HG02973 (cell line): Measurements from ENCODE around the gene P2RX6.
A peak's percentile ranks its signal among the peaks of the same experiment; 100 is the strongest.

Experiments
- ATAC-seq: cut with Tn5 transposase; IDR thresholded peaks from one replicate; pipeline ENCODE4 v1.9.1; 2021; ENCODE audit warnings: moderate library complexity; ENCODE audit not compliant: unreplicated experiment

P2RX6 gene

DNA sequence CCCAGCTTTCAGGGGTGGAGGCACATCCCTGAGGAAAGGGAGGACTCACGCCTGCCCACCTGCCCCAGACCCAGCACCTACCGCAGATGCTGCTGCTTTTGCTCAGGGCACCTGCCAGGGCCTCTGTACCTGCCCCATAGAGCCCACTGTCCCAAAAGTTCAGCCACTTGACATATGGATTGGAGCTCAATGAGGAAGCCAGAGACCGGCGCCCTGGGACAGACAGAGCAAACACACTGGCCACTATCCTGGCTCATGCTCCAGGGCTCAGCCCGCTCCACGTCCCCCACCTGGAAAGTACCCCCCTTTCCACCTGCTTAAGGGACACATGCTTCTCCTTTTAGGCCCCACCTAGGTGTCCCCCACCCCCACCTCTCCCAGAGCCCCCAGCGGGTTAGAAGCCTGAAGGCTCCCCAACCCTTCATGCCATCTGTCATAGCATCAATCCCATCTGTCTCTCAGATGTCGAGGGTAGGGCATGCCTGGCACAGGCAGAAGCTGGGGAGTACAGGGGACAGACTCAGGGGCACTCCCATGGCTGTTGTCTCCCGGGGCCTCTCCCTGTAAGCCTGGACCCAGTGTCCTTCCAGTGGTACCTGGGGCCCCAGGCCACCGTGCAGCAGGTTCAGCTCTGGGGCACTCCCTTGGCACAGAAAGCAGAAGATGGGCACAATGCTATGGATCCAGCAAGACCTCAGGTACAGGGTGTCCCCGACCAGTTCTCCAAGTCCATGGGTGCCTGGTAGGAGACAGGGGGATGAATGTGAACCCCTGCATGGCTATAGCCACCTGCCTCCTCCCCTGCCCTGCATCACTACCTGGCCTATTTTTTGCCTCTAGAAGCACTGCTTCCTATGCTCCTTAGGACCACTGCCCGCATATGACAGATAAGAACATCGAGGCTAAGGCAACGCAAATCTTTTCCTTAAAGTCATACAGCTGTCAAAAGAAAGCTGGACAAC, 2.2 kb upstream of the P2RX6 start:
- ATAC-seq = no peak

DNA sequence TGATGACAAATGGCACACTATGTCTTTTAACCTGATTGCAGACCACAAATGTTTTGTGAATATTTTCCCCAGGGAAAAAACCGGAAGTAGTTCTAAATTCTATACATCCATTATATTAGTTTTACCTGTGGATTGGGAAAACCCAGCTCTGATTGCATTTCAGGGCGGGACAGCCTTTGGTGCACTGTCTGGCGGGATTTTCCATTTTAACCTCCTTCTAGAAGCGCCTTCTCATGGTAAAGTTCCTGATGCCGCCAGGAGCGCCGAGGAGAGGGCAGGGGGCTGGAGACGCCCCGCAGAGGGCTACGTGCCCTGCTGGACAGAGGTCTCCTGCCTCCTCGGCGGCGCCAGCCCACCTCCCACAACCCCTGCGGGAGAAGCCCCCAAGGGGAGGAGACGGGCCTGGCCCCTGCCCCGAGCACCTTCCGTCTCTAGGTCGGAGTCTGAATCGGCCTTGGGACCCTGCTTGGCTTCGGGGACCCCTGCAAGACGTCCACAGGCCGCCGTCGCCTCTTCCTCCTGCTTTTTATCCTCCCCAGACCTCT, 1.2 kb upstream of the P2RX6 start:
- peak; percentile 12 for ATAC-seq

DNA sequence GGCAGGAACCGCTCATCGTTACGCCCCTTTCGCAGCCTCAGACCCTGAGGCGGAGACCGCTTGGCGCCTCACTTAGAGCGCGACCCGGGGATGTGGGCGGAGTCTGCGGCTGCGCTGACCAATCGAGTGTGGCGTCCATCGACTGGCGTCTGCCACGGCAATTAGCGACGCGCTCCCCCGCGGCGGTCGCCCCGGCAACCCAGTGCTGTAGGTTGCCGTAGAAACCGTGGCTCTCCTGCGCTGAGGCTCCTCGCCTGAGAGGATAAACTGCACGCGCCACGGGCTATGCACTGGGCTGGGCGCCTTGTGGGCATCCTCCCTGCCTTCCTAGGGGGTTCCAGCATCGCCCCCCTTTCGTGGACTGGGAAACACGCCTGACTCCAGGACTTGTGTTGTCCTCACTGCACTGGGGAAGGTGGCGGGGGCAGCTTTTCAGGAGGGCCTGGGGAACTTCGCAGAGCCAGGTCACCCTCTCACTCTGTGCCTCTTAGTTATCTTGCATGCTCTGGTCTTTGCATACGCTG, 701 bp upstream of the P2RX6 start:
- peak; percentile 85 for ATAC-seq

DNA sequence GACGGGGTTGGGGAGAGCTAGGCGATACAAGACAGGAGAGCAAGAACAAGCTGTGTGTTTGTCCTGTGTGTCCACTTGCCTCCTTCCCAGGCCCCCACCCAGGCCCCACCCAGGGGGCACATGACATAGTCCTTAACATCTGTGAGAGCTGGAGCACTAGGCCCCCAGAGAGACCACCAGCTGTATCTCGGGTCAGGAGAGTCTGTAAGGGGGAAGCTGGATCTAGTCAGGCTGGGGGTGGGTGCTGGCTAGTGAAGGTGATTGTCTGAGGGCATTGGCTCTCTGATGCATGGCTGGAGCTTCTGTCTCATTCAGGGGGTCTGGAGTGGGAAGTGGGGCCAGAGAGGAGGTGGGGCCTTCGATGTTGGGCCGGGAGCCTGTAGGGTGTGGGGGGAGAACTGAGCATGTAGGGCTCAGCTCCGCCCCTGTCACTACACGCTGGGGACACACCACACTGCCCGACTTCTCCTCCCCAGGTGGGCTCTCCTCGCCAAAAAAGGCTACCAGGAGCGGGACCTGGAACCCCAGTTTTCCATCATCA, 571 bp downstream of the P2RX6 start:
- no peak for ATAC-seq

DNA sequence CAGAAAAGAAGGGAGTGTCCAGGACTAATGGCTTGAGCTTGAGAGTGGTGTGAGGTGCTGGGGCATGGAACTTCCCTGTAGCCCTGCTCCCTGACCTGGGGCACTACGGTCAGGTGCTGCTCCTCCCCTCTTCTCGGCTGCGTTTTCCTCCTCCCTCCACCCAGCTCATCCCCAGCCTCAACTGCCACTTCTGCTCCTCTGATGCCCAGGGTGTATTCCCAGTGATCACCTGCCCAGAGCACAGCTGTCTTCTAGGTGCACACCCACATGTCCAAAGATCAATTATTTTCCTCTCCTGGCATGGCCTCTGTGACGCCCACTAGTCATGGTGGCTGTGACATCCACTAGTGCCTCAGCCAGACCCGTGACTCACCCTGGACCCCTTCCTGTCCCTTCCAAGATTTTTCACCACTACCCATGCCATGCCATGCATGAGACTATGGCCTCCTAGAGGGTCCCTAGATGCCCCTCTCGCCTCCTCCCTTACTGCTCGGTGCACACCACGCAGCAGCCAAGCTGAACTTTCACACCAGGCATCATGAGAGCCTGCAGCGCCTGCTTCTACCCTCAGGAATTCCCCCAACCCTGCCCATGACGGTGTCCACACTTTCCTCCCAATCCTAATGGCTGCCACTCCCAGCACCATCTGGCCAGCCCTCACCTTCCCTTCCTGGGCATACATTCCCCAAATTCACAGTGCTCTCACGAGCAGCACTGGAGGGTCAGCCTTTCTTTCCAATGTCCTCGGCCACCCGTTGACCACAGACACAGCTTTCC, 1.9 kb downstream of the P2RX6 start:
- no peak for ATAC-seq

DNA sequence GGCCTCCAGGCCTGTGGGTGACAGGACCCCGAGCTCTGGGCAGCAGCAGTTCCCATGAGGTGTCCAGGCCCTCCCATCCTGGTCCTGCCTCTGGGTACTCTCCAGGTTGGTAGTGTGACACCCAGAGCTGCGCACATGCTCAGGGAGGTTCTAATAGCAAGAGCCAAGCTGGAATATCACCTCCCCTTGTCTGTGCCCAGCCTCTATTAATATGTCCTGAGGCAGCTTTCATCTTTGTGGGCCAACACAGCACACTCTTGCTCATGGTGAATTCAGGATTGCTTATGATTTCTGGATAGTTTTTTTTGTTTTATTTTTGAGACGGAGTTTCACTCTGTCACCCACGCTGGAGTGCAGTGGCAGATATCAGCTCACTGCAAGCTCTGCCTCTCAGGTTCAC, 3.3 kb downstream of the P2RX6 start:
- no peak for ATAC-seq

DNA sequence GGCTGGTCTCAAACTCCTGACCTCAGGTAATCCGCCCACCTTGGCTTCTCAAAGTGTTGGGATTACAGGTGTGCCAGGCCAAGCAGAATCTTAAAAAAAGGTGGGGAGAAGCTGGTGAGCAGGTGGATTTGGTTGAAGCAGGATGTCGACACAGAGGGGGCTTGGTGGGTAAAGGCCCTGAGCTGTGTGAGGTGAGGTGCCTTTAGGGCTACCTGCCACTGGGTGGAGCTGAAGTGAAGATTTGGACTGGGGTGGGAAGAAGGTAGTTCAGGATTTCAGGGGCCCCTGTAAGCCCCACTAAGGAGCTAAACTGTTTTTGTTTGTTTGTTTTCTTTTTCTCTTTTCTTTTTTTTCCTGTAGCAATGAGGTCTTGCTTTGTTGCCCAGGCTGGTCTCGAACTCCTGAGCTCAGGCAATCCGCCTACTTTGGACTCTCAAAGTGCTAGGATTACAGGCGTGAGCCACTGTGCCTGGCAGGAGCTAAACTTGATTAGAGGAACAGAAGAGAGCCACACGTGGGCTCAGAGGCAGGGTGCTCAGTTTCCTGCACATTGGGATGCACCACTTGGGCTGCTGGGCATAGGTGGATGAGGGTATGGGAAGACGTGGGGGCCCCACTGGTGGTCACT, 6.0 kb downstream of the P2RX6 start:
- ATAC-seq = no peak

DNA sequence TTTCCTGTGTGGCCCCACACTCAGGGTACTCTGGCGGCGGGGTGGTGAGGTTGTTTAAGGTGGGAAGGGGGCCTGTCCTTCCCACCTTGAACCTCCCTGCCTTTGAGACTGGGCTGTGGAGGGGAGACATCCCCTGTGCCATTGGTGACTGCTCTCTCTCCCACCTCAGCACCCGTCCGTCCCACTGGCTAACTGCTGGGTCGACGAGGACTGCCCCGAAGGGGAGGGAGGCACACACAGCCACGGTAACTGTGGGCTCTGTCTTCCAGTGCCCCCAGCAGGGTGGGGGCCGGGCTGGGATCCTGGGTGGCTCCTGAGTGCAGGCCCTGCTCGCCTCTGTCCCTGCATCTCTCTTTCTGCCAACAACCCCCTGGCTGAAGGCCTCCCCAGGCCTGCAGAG, 7.5 kb downstream of the P2RX6 start:
- no peak for ATAC-seq

DNA sequence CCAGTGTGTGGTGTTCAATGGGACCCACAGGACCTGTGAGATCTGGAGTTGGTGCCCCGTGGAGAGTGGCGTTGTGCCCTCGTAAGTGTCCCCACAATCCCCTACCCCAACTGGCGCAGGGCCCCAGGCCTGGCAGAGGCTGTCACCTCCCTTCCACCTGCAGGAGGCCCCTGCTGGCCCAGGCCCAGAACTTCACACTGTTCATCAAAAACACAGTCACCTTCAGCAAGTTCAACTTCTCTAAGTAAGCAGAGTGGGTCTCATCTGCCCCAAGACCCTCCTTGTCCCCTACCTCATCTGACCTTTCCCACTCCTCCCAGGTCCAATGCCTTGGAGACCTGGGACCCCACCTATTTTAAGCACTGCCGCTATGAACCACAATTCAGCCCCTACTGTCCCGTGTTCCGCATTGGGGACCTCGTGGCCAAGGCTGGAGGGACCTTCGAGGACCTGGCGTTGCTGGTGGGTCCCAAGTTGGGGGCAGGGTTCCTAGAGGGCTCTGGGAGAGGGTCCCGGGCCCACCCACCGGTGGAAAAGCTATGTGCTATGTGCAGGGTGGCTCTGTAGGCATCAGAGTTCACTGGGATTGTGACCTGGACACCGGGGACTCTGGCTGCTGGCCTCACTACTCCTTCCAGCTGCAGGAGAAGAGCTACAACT, 8.1 kb downstream of the P2RX6 start:
- no peak for ATAC-seq

DNA sequence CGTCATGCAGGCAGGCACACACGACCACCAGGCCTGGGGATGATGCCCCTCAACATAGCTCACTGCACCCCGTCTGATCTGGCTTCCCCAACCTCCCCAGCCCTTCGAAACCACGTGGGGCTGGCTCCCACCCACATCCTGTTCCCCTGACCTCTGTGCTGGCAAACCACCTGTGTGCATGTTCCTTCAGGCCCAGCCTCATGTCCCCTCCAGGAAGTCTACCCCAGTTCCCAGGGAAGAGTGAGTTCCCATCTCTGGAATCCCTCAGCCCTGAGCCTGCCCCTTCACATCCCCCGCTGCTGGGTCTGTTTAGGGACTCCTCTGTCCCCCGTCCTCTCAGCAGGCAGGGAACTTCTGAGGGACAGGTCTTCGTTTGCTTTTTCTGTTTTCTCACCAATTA, 10.3 kb downstream of the P2RX6 start:
- no peak for ATAC-seq

DNA sequence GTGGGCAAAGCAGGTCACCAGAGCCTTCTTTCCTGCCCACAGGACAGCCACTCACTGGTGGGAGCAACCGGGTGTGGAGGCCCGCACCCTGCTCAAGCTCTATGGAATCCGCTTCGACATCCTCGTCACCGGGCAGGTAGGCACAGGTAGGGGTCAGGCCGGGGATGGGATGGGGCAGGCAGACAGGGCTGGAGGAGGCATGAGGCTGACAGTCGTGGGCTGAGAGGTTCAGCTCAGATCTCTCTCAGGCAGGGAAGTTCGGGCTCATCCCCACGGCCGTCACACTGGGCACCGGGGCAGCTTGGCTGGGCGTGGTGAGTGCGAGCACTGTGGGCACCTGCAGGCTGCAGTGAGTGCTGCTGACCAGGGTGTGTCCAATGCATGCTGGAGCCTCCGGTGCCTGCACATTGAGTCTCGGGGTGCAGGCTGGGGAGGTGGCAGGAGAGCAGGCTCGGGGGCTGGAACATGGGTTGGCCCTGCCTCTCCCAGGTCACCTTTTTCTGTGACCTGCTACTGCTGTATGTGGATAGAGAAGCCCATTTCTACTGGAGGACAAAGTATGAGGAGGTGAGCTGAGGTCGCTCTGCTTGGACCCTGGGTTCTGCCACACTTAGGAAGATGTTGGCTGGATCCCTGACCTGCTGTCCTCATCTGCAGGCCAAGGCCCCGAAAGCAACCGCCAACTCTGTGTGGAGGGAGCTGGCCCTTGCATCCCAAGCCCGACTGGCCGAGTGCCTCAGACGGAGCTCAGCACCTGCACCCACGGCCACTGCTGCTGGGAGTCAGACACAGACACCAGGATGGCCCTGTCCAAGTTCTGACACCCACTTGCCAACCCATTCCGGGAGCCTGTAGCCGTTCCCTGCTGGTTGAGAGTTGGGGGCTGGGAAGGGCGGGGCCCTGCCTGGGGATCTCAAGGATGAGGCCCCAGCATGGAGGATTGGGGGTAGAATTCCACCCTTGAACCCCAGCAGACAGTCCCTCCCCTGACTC, 11.1 kb downstream of the P2RX6 start:
- ATAC-seq = no peak

DNA sequence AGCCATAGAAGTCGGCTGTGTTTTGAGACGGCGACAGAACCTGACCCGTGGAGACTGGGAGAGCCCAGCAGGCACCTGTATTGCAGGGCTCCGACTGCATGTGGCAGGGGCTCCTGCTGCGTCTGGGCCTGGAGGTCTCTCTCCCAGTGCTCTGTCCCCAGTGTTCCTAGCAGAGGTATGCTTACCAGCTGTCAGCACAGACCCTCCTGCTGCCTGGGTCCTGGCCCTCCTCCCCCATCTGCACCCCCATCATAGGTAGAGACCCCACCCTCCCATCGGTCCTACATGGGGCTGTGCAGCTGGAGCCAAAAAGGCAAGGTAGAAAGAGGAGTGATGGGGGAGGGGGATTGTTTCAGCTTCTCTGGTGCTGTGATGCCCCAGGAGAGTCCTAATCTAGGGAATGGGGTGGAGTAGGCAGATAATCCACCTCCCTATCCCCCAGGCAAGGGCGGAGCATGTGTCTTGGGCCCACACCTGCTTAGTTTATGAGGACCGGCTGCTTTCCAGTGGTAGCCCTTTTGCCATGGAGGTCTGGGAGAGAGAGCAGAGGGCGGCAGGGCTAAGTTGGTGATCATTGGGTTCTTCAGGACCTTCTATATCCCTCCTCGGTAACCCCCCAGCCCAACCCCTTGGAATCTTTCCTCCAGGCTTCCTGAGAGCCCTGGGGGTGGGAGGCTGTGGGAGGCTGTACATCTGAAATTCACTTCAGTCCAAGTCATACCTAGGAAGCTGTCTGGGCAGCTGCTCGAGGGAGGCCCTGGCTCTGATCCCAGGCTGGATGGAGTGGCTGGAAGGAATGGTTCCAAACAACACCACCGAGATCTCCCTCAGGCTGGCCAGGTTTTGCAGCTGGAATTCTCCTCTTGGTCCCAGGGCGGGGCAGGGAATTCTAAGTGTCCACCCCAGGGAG, 12.1 kb downstream of the P2RX6 start:
- ATAC-seq = no peak

DNA sequence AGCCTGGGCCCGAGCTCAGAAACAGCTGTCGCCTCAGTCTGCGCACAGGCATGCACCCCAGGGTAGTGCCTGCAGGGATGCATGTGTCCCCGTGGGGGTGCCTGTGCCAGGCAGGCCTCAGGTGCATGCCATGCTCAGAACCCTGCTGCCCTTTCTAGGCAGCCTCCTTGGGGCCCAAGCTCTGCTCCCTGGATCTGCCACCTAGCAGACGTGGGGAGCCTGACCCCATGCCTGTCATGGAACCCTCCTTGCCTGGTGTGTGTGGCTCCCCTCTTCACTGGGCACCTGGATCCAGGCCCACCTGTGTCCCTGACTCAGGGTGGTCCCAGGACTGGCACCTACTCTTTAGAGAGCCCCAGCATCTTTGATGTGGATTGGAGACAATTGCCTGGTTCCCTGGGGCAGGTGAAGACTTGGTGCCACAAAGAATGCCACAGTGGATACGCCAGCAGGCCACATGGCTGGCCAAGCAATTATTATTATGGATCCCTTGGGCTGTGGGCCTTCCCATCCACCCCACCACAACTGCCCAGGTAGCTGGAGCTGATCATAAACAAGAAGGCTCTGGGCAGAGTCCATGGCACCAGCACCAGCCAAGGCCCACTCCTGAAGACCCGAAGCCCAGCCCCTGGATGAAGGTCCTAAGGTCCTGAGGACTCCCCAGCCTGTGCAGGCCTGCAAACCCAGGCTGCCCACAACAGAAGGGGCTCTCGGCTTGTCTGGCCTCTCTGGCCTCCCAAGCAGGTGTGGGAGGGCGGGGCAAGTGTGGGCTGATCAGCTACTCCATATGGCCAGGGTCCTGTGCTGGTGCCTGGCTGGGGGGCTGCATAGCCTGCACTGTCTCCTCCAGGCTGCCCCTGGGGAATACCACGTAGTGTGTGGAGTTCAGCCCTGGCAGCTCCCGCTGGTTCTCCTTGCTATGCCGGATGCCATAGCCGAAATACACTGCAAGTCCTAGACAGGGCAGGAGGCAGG, 13.6 kb downstream of the P2RX6 start:
- ATAC-seq = no peak

DNA sequence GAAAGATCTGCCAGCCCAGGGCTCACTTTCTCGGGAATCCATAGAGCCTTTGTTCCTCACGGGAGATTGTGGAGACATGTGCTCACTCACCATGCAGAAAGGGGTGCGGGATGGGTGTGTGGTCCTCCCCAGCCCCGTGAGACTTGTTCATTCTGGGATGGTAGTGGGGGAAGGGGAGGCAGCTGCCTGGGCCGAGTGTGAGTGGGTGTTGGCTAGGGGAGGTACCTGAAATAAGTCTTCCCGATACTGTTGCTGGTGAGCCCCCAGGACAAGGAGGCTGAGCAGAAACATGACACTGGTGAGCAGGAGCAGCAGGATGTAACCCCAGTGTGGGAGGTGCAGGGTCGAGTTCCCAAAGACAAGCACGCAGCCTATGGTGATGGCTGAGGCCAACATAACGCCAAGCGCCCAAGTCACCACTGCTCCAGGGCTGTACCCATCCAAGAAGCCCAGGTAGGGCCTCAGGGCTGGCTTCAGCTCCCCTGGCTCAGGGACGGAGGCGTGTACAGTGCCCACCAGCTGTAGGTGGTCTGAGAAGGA, 14.6 kb downstream of the P2RX6 start:
- ATAC-seq = no peak

DNA sequence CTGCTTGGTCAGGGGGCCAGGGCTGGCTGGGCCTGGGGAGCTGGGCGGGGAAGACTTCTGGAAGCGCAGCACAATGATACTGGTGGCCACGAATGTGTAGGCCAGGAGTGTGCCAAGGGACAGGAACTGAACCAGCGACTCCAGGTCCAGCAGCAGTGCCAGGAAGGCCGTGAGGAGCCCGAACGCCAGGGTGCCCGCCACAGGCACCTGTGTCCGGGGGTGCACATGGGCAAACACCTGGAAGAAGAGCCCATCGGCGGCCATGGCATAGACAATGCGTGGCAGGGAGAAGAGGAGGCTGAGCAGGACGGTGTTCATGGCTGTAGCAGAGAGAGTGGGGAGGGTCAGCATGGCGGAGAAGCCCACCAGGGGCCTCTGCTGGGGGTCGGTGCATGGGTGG, 15.1 kb downstream of the P2RX6 start:
- no peak for ATAC-seq
